CD1c-positive myeloid dendritic cell (primary cell): Measurements from ENCODE around the gene KCNH3.
"Not testable (repeated sequence)": the region's sequence is repeated elsewhere in the genome, so short reads cannot be mapped to it uniquely, and the experiment has no call there.

Experiments used
- DNase-seq: peaks from one replicate; pipeline ENCODE4 v3.0.0-alpha.2; 2016; ENCODE audit errors: extremely low spot score

The KCNH3 gene

GRCh38 chr12:49525942-49526341, 12.9 kb upstream of the KCNH3 start:
- DNase-seq: no peak

GRCh38 chr12:49527361-49528130, 11.3 kb upstream of the KCNH3 start:
- DNase-seq: no peak

- peak; percentile 40 for DNase-seq
Observed at GRCh38 chr12:49529414-49529813, 9.4 kb upstream of the KCNH3 start.

GRCh38 chr12:49531745-49532144, 7.1 kb upstream of the KCNH3 start:
- no peak for DNase-seq

- no peak for DNase-seq
Observed at GRCh38 chr12:49533331-49533730, 5.5 kb upstream of the KCNH3 start.

- DNase-seq: not testable (repeated sequence)
Observed at GRCh38 chr12:49534122-49534521, 4.7 kb upstream of the KCNH3 start.

GRCh38 chr12:49534731-49535278, 4.0 kb upstream of the KCNH3 start:
- no peak for DNase-seq

GRCh38 chr12:49535921-49536525, 2.8 kb upstream of the KCNH3 start:
- DNase-seq: no peak

- peak; percentile 33 for DNase-seq
Observed at GRCh38 chr12:49536526-49537071, 2.2 kb upstream of the KCNH3 start.

GRCh38 chr12:49537231-49537751, 1.5 kb upstream of the KCNH3 start:
- no peak for DNase-seq

GRCh38 chr12:49537752-49538509, 899 bp upstream of the KCNH3 start:
- peak; percentile 61 for DNase-seq

- no peak for DNase-seq
Observed at GRCh38 chr12:49539406-49540228, 787 bp downstream of the KCNH3 start.

GRCh38 chr12:49540229-49541139, 1.7 kb downstream of the KCNH3 start:
- no peak for DNase-seq

- DNase-seq: no peak
Observed at GRCh38 chr12:49541140-49541861, 2.5 kb downstream of the KCNH3 start.

GRCh38 chr12:49541911-49542505, 3.2 kb downstream of the KCNH3 start:
- DNase-seq: no peak

GRCh38 chr12:49542592-49543160, 3.8 kb downstream of the KCNH3 start:
- no peak for DNase-seq

GRCh38 chr12:49543221-49543913, 4.5 kb downstream of the KCNH3 start:
- DNase-seq: no peak
